Activated CD4-positive, alpha-beta T cell treated with anti-CD3 and anti-CD28 coated beads for 1 hour (primary cell): ENCODE data around the gene ANO8.
"Not testable (repeated sequence)": the region's sequence is repeated elsewhere in the genome, so short reads cannot be mapped to it uniquely, and the experiment has no call there.

Experiments used
- DNase-seq: peaks from one replicate; pipeline ENCODE4 v3.0.0-alpha.2; 2020

The ANO8 gene

GRCh38 chr19:17334414-17335409 lies at the start of gene ANO8:
TSS of gene ANO8 (minus strand) at chr19:17334855. CDS start at chr19:17334670, 185 bp downstream.
- peak; percentile 91 for DNase-seq

GRCh38 chr19:17380426-17381138 lies 45.9 kb upstream of the ANO8 start:
- no peak for DNase-seq

- DNase-seq, result no peak
Observed at GRCh38 chr19:17379221-17379631, 44.6 kb upstream of the ANO8 start.

GRCh38 chr19:17378271-17378670 lies 43.6 kb upstream of the ANO8 start:
- DNase-seq, result no peak

GRCh38 chr19:17376935-17377600 lies 42.4 kb upstream of the ANO8 start, which contains the start of gene PLVAP:
TSS of gene PLVAP (minus strand) at chr19:17377342. CDS start at chr19:17377288, 54 bp downstream.
- DNase-seq, result no peak

- no peak for DNase-seq
Observed at GRCh38 chr19:17370026-17370587, 35.5 kb upstream of the ANO8 start.

GRCh38 chr19:17365361-17365760 lies 30.7 kb upstream of the ANO8 start:
- no peak for DNase-seq

GRCh38 chr19:17363852-17364605 lies 29.4 kb upstream of the ANO8 start:
- DNase-seq, result not testable (repeated sequence)

- DNase-seq, result no peak
Observed at GRCh38 chr19:17359905-17360800, 25.5 kb upstream of the ANO8 start.

- DNase-seq, result no peak
Observed at GRCh38 chr19:17358395-17358794, 23.7 kb upstream of the ANO8 start.

GRCh38 chr19:17357724-17358123 lies 23.1 kb upstream of the ANO8 start:
- no peak for DNase-seq

GRCh38 chr19:17357078-17357666 lies 22.5 kb upstream of the ANO8 start:
- DNase-seq, result no peak

GRCh38 chr19:17353386-17353785 lies 18.7 kb upstream of the ANO8 start:
- DNase-seq, result no peak

- no peak for DNase-seq
Observed at GRCh38 chr19:17352608-17353280, 18.1 kb upstream of the ANO8 start.

- no peak for DNase-seq
Observed at GRCh38 chr19:17351815-17352435, 17.3 kb upstream of the ANO8 start.

GRCh38 chr19:17348700-17349099 lies 14.0 kb upstream of the ANO8 start:
- DNase-seq, result no peak

GRCh38 chr19:17347877-17348276 lies 13.2 kb upstream of the ANO8 start:
- DNase-seq, result no peak

- no peak for DNase-seq
Observed at GRCh38 chr19:17347361-17347760, 12.7 kb upstream of the ANO8 start.

GRCh38 chr19:17346109-17346671 lies 11.5 kb upstream of the ANO8 start:
- peak; percentile 63 for DNase-seq
